B cell (primary cell): ENCODE measurements around the gene S1PR2.

ENCODE experiments used
- EZH2 ChIP-seq: IDR thresholded peaks from 2 replicates; pipeline ENCODE4 v1.6.1; 2012; ENCODE audit warnings: borderline replicate concordance, low read depth, mild to moderate bottlenecking, moderate library complexity, low read length; ENCODE audit not compliant: insufficient read depth, poor library complexity, severe bottlenecking
- TF ChIP-seq, protein P1 (sequence below): fragments of 200-600 bp; IDR thresholded peaks from one replicate; pipeline ENCODE4 v1.8.0; 2022; ENCODE audit warnings: antibody characterized with exemption, mild to moderate bottlenecking

DNA sequence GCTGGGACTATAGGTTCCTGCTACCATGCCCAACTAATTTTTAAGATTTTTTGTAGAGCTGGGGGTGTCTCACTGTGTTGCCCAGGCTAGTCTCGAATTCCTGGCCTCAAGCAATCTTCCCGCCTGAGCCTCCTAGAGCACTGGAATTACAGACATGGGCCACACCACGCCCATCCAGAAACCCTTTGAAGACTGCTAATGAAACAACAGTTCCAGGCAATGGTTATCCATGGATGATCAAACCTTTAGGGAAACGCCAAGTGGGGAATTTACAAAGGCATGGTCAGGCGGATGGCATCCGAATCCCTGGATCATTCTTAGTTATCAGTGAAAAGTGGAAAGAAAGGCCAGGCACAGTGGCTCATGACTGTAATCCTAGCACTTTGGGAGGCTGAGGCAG is 19.4 kb downstream of the S1PR2 start:
- TF ChIP-seq, protein P1, sequence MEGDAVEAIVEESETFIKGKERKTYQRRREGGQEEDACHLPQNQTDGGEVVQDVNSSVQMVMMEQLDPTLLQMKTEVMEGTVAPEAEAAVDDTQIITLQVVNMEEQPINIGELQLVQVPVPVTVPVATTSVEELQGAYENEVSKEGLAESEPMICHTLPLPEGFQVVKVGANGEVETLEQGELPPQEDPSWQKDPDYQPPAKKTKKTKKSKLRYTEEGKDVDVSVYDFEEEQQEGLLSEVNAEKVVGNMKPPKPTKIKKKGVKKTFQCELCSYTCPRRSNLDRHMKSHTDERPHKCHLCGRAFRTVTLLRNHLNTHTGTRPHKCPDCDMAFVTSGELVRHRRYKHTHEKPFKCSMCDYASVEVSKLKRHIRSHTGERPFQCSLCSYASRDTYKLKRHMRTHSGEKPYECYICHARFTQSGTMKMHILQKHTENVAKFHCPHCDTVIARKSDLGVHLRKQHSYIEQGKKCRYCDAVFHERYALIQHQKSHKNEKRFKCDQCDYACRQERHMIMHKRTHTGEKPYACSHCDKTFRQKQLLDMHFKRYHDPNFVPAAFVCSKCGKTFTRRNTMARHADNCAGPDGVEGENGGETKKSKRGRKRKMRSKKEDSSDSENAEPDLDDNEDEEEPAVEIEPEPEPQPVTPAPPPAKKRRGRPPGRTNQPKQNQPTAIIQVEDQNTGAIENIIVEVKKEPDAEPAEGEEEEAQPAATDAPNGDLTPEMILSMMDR, result no peak
- no peak for TF ChIP-seq EZH2
